SH-SY5Y (cell line): ENCODE data around the gene ST3GAL6.

ENCODE experiments used
- GATA2 ChIP-seq: IDR thresholded peaks from 2 replicates; pipeline ENCODE4 v1.6.1; 2011; ENCODE audit warnings: mild to moderate bottlenecking, low read depth, low read length
- GATA3 ChIP-seq: IDR thresholded peaks from 2 replicates; pipeline ENCODE4 v1.6.1; 2011; ENCODE audit warnings: low read depth, mild to moderate bottlenecking, low read length, moderate library complexity

Gene ST3GAL6

DNA sequence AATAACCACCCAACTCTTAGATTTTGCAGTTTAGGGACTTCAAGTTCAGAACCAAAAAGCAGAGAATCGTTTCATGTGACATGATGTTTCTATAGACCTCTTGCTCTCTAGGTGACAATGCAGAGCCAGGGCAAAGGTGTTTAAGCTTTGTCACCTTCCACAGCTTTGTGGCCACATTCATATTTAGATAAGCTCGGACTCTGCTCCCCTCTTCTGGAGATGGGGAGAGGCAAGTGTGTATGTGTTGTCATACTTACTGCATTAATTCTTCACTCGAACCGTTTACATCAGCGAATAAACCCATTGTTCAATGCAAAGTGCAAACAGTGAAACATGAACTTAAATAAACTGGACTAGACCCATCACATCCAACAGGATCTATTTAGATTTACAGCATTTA lies 33.2 kb downstream of the ST3GAL6 start:
- TF ChIP-seq GATA2, result no peak
- no peak for TF ChIP-seq GATA3

DNA sequence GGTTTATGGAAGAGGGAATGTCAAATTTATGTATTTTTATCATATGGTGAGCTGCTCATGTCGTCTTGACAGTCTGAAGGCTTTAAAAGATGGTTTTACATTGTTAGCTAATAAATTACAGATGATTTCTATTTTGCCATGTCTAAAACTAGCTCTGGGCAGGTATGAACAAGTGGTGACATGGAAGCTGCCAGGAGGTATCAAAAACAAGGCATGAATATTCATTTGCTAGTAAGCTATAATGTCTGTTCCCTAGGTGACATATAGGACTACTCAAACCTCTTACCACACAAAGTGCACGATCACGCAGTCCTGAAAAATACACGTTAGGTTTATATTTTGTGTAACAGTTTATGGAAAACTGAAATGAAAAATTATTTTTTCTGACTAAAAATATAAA lies 34.8 kb downstream of the ST3GAL6 start:
- TF ChIP-seq GATA3 (no peak), GATA2 (no peak)

DNA sequence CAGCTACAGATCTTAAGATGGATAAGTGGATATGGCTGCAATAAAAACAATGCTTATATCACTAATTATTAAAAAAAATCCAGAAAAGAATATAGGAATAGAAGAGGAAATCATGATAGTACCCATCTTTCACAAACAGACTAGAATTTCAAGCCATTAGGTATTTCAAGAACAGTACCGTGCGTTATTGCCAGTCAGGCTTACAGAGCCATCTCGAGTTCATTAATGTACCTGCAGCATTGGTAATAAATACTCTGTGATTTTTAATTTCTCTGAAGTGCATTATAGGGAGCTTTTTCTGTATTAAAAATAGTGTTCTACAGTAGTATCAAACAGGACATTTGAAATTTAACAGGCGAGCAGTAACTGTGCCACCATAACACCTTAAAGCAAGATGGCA lies 35.7 kb downstream of the ST3GAL6 start:
- TF ChIP-seq GATA3 (no peak), GATA2 (no peak)

DNA sequence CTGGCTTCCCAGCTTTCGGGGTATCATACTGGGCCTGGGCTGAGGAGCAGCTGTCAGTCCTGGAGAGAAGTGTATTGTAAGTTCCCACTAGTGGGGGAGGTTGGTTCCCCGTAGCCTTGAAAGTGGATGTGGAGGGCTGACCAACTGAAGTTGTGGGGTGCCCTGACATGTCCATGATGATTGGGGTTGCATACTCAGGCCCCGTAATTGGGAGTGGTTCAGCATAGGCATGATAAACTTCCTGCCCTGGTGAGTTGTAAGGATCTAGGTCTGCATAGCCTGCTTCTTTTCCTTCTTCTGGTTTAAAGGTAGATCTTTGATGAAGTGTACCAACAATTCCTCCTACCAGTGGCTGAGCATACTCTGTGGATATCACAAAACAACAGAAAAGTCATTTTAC lies 36.3 kb downstream of the ST3GAL6 start:
- TF ChIP-seq GATA2 (no peak), GATA3 (no peak)

DNA sequence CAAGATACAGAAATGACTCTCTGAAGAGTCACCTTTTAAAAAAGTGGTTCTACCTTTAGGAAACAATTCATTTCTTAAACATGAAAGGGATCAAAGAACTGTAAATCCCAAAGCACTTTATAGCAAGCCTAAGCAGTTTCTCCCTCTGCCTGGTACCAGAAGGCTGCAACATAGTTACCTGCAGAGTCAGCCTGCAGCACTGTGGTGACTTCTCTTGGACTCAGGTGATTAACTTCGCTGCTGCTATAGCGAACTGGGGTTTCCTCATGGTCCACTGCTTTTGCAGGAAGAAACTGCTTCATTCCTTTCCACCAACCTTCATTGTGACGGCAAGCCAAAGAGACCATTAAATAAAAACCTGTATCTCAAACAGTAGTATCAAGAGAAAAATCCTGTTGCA lies 37.3 kb downstream of the ST3GAL6 start:
- TF ChIP-seq GATA3, result no peak
- TF ChIP-seq GATA2, result no peak

DNA sequence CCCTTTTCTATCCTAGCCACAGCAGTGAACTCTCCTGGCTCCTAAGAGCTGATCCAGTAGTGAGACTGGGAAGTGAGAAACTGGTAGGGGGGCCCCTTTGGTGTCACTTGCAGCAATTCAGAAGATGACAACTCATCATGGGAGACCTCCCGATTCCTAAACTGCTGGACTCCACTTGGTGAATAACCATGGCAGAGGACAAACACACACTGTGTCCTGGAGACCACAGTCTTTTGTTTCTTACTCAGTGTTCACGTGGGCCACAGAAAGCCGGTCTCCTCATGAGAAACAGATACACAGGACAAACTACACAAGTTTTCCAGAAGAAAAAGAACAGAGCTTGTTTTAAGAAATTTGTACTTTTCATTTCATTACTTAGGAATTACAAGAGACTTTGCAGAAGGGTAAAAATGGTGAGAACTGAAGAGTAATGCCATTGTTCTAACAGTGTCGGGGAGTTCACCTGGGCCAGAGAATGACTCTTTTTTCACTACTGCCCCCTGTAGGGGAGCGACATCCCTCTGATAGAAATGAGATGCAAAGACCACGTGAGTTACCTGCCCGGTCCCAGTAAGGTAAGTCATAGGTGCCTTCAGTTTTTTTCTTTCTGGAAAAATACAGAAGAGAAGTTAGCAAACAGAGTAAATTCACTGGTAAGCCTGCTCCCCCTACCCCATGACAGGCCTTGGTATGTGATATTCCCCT lies 38.1 kb downstream of the ST3GAL6 start:
- TF ChIP-seq GATA3, result no peak
- TF ChIP-seq GATA2, result no peak

DNA sequence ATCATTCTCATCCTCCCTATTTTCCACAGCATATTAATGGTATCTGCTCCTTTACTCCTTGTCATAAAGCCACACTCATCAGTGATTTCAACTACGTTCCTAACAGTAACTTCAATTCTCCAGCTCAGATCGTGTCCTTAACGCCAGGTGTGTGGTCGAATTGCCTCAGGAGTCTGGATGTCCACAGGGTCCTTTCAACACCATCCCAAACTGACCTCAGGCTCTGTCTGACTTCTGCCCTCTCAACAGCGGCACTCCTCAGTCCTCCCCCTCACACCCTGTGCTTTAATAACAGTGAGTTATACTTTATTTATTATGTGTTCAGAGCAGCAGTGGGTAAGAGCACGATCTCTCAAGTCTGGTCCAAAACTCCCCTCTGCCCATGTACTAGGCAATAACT lies 42.4 kb downstream of the ST3GAL6 start:
- TF ChIP-seq GATA2, result no peak
- TF ChIP-seq GATA3, result no peak

DNA sequence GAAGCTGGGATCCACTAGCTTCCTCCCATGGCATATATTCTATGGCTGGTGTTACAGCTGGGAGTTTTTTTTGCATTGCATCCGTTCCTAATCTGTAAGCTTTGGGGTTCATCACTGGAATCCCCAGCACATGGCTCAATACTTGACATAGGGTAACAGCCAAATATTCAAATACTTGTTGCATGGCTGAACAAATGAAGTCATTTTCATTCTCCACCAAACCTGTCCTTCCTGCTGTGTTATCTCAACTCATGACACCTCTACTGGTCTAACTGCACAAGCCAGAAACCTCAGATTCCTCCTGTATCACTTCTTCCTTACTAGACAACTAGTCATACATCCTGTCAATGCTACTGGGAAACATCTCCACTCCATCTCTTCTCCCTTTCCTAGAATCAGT lies 43.4 kb downstream of the ST3GAL6 start:
- TF ChIP-seq GATA3 (no peak), GATA2 (no peak)

DNA sequence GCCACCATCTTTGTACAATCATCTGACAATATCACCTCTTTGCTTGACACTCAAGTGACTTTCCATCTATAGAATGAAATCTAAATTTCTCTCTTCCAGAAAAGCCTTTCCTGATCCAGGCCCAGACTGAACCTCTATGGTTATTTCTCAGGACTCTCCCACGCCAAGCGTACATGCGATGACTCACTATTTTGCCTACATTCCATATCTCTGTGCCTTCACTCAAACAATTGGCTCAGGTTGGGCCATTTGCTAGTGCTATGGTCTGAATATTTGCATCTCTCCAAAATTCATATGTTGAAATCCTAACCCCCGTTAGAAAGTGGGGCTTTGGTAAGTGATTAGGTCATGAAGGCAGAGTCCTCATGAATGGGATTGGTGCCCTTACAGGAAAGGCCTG lies 43.9 kb downstream of the ST3GAL6 start:
- TF ChIP-seq GATA3 (no peak), GATA2 (no peak)

DNA sequence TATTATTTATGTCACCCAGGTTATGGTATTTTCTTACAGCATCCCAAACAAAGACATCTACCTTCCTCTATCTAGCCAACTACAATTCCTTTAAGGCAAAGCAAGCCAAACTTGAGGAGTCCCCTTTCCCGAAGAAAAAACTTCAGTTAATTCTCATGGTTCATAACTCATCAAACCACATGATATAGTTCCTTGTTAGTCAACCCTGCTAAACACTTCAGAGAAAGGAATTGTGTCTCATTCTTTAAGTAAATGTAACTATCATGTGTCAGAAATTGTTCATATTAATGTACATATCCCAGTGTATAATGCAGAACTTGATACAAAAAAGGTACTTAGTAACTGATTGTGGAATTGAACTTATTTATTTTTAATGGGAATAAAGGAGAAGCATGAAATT lies 44.4 kb downstream of the ST3GAL6 start:
- no peak for TF ChIP-seq GATA2
- no peak for TF ChIP-seq GATA3

DNA sequence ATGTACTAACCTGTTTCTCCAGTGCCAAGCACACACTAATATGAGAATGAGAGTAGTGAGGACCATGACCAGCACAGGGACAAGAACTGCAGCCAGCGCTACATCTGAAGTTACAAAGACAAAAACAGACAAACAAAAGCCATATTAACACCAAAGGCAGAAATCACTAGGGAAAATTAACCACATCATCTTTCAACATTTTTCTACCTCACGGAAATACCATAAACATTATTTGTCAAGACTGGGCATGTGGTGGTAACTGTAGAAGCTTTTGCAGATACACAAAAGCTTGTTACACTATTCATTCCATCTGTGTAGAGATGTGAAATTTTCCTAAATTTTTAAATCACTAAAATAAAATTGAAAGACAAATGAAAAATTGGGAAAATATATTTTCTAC lies 44.9 kb downstream of the ST3GAL6 start:
- TF ChIP-seq GATA2 (no peak), GATA3 (no peak)

DNA sequence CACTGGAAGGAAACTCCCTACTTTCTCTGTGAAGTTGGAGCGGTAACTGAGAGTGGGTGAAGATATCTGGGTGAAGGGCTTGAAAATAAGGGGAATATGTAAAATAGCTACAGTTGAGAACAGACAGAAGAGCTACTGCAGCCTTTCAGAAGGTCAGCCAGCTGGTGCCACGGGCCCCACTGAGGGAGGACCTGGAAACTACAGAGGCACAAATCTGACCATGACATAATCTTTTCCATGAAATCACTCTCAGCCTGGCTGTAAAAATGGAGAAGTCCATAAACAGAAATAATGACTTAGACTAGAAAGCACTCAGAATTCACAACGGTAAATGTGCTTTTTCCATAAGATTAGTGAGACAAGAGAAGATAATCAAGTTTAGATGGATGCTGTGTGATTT lies 46.4 kb downstream of the ST3GAL6 start:
- TF ChIP-seq GATA2 (no peak), GATA3 (no peak)

DNA sequence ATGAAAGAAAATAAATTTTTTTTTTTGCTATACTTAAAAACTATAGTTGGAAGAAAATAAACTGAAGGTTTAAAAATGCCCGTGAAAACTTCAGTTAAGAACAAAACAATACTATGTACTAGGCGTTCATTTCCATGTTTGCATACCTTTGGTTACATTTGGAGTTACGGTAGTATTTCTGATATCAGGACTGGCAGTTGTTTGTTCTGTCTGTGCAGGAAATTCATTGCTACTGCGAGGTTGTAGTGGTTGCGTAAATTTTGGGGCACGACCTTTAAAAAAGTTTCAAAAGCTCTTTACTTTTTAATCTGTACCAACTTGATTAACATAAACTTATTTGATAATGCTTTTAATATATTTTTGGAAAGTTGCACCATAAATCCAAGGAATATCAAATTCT lies 47.9 kb downstream of the ST3GAL6 start:
- TF ChIP-seq GATA3, result no peak
- TF ChIP-seq GATA2, result no peak

DNA sequence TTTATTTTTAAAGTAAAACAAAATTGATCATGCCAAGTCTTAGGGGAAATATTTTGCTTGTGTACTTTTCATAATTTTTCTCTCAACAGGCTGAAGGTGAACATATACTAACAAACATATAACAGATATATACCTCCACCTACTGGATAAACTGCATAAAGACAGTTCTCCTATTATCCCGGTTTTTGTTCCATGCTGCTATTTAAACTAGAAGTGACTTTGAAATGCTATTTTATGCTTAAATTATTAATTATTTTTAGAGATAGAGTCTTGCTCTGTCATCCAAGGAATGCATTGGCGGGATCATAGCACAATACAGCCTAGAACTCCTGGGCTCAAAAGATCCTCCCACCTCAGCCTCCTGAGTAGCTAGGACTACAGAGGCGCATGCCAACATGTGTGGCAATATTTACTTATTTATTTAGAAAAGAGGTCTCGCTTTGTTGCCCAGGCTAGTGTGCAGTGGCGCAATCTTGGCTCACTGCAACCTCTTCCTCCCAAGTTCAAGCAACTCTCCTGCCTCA lies 49.8 kb downstream of the ST3GAL6 start:
- TF ChIP-seq GATA3 (no peak), GATA2 (no peak)

DNA sequence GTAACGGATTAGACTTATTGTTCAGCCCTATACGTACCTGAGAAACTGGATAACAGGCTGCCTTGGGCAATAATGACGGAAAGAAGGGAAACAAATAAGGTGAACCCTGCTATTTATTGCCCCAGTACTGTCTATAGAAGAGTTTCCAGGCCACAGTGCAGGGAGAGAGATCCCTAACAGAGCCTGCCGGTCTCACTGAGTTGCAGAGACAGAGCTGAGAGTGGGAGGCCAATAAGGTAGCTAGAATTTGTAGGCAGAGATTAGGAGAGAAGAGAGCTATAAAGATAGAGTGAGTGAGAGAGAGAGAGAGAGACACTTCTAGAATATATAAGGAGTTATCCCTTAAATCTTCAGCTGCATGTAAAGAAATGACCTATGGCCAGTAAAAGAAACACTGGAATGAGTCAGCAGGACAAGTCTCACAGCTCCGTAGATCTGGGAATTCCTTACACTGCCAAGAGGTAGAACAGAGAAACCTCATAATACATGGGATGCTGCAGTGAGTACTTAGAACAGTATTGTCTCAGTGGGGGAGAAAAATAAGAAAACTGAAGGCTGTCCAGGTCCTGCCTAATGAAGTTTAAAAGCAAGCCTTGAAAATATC lies 51.8 kb downstream of the ST3GAL6 start:
- TF ChIP-seq GATA3 (no peak), GATA2 (no peak)

DNA sequence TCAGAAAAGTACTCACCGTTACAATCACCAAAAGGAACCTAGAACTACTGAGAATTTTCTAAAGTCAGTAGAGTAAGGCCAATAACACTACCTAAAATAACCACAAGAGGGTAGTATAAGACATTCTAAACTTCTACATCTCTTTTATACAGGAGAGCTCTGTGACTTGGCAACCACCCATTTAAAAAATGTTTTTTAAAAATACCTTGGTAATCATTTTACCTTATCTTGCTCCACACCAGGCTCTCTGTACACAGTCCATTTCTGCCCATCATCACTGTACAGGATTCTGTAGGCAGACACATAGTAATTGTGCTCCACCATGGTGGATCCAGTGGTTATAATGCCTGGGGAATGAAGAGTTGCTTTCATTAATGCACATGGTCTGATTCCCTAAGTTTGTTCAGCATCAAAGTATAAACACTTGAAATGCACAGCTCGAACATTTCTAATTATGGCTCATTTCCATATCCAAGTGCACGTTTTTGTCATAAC lies 54.5 kb downstream of the ST3GAL6 start:
- TF ChIP-seq GATA2, result no peak
